SK-N-SH treated with all-trans-retinoic acid at 6 μM for 48 hours (cell line): ENCODE data around the gene RNF208.

Source experiments
- CSDC2 ChIP-seq: fragments of 250-450 bp; sonication (Bioruptor Pico); IDR thresholded peaks from 2 replicates; pipeline ENCODE4 v1.5.0; 2020; ENCODE audit warnings: mild to moderate bottlenecking, moderate library complexity
- OSR1 ChIP-seq: fragments of 250-450 bp; sonication (Bioruptor Pico); IDR thresholded peaks from 2 replicates; pipeline ENCODE4 v1.8.0; 2022; ENCODE audit warnings: moderate library complexity, mild to moderate bottlenecking, inconsistent platforms
- RARB ChIP-seq: fragments of 250-450 bp; sonication (Bioruptor Pico); IDR thresholded peaks from 2 replicates; pipeline ENCODE4 v1.8.0; 2021; ENCODE audit warnings: mild to moderate bottlenecking, moderate library complexity
- TCF4 ChIP-seq: fragments of 250-450 bp; sonication (Bioruptor Pico); IDR thresholded peaks from 2 replicates; pipeline ENCODE4 v1.8.0; 2021; ENCODE audit warnings: mild to moderate bottlenecking, moderate library complexity, borderline replicate concordance
- ZC3H10 ChIP-seq: fragments of 250-450 bp; sonication (Bioruptor Pico); IDR thresholded peaks from 2 replicates; pipeline ENCODE4 v1.5.1; 2021; ENCODE audit warnings: mild to moderate bottlenecking, moderate library complexity
- TF ChIP-seq, protein P1 (sequence below): fragments of 250-450 bp; sonication (Bioruptor Pico); IDR thresholded peaks from 2 replicates; pipeline ENCODE4 v1.8.0; 2020; ENCODE audit warnings: mild to moderate bottlenecking, moderate library complexity, borderline replicate concordance
- TF ChIP-seq, protein P2 (sequence below): fragments of 250-450 bp; sonication (Bioruptor Pico); IDR thresholded peaks from 2 replicates; pipeline ENCODE4 v1.5.1; 2021; ENCODE audit warnings: mild to moderate bottlenecking, moderate library complexity
- TF ChIP-seq, protein P3 (sequence below): fragments of 250-450 bp; sonication (Bioruptor Pico); IDR thresholded peaks from 2 replicates; pipeline ENCODE4 v1.5.1; 2020; ENCODE audit warnings: low read depth, mild to moderate bottlenecking, moderate library complexity

DNA sequence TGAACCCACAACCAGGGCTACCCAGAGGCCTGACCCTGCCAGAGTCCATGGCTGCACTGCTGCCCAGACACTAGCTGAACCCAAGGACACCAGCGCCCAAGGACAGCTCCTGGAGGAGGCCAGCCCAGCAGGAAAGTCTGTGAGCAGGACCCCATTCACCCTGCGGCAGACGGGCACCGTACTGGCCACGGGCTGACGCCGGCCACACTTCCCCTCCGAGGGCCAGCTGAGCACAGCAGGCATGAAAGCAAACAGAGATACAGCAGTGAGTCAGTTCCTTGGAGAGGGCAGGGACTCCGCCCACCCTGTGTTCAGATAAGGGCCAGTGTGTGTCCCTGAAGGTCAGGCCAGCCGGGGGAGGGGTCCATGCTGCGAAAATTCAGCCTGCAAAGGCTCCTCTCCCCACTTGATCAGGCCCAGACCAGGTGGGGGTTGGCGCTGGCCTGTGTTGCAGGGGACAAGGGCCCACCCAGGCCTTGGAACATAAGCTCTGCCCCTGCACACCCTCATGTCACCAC, 3.2 kb downstream of the RNF208 start:
- TF ChIP-seq, protein P1, sequence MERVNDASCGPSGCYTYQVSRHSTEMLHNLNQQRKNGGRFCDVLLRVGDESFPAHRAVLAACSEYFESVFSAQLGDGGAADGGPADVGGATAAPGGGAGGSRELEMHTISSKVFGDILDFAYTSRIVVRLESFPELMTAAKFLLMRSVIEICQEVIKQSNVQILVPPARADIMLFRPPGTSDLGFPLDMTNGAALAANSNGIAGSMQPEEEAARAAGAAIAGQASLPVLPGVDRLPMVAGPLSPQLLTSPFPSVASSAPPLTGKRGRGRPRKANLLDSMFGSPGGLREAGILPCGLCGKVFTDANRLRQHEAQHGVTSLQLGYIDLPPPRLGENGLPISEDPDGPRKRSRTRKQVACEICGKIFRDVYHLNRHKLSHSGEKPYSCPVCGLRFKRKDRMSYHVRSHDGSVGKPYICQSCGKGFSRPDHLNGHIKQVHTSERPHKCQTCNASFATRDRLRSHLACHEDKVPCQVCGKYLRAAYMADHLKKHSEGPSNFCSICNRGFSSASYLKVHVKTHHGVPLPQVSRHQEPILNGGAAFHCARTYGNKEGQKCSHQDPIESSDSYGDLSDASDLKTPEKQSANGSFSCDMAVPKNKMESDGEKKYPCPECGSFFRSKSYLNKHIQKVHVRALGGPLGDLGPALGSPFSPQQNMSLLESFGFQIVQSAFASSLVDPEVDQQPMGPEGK (CRISPR knock-in tag) = no peak
- no peak for TF ChIP-seq RARB (CRISPR knock-in tag)
- TF ChIP-seq, protein P2, sequence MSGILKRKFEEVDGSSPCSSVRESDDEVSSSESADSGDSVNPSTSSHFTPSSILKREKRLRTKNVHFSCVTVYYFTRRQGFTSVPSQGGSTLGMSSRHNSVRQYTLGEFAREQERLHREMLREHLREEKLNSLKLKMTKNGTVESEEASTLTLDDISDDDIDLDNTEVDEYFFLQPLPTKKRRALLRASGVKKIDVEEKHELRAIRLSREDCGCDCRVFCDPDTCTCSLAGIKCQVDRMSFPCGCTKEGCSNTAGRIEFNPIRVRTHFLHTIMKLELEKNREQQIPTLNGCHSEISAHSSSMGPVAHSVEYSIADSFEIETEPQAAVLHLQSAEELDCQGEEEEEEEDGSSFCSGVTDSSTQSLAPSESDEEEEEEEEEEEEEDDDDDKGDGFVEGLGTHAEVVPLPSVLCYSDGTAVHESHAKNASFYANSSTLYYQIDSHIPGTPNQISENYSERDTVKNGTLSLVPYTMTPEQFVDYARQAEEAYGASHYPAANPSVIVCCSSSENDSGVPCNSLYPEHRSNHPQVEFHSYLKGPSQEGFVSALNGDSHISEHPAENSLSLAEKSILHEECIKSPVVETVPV (CRISPR knock-in tag) = no peak
- TF ChIP-seq ZC3H10 (CRISPR knock-in tag) = no peak
- TF ChIP-seq TCF4 (CRISPR knock-in tag) = no peak
- TF ChIP-seq CSDC2 (CRISPR knock-in tag) = no peak
- TF ChIP-seq OSR1 (CRISPR knock-in tag) = no peak
- TF ChIP-seq, protein P3, sequence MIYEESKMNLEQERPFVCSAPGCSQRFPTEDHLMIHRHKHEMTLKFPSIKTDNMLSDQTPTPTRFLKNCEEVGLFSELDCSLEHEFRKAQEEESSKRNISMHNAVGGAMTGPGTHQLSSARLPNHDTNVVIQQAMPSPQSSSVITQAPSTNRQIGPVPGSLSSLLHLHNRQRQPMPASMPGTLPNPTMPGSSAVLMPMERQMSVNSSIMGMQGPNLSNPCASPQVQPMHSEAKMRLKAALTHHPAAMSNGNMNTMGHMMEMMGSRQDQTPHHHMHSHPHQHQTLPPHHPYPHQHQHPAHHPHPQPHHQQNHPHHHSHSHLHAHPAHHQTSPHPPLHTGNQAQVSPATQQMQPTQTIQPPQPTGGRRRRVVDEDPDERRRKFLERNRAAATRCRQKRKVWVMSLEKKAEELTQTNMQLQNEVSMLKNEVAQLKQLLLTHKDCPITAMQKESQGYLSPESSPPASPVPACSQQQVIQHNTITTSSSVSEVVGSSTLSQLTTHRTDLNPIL = no peak
